Smooth muscle cell (in vitro differentiated cells): ENCODE data around the gene DNAI1. TPM values are rescaled to one million over a fixed set of nuclear protein-coding genes. Genes with fewer than 3 reads are reported as not detected.

ENCODE experiments used
- DNase-seq: peaks from one replicate; lab custom pipeline; 2025; ENCODE audit not compliant: unreplicated experiment; lab: John Stamatoyannopoulos, UW
- H2AFZ ChIP-seq: fragments of 200-600 bp; sonication (generic); 2 replicates; pipeline ENCODE4 v1.6.0; 2016; ENCODE audit warnings: antibody characterized with exemption, low read depth, mild to moderate bottlenecking
- H3F3A ChIP-seq: fragments of 200-600 bp; sonication (generic); 2 replicates; pipeline ENCODE4 v1.6.0; 2017; ENCODE audit warnings: antibody characterized with exemption, low read depth
- H3K27ac ChIP-seq: fragments of 200-600 bp; sonication (generic); 2 replicates; pipeline ENCODE4 v1.5.1; 2016; ENCODE audit warnings: low read depth, mild to moderate bottlenecking
- H3K27me3 ChIP-seq: fragments of 200-600 bp; sonication (generic); 2 replicates; pipeline ENCODE4 v1.6.1; 2016; ENCODE audit warnings: low read depth, mild to moderate bottlenecking
- H3K36me3 ChIP-seq: fragments of 200-600 bp; sonication (generic); 2 replicates; pipeline ENCODE4 v1.5.1; 2016; ENCODE audit warnings: low read depth
- H3K4me1 ChIP-seq: fragments of 200-600 bp; sonication (generic); 2 replicates; pipeline ENCODE4 v1.5.1; 2016; ENCODE audit warnings: low read depth
- H3K4me2 ChIP-seq: fragments of 200-600 bp; sonication (generic); 2 replicates; pipeline ENCODE4 v1.6.0; 2016; ENCODE audit warnings: mild to moderate bottlenecking
- H3K4me3 ChIP-seq: fragments of 200-600 bp; sonication (generic); 2 replicates; pipeline ENCODE4 v1.5.1; 2016; ENCODE audit warnings: mild to moderate bottlenecking
- H3K79me2 ChIP-seq: fragments of 200-600 bp; sonication (generic); 2 replicates; pipeline ENCODE4 v1.6.0; 2016; ENCODE audit warnings: low read depth, mild to moderate bottlenecking
- H3K9ac ChIP-seq: fragments of 200-600 bp; sonication (generic); 2 replicates; pipeline ENCODE4 v1.6.0; 2016; ENCODE audit warnings: low read depth
- H3K9me3 ChIP-seq: fragments of 200-600 bp; sonication (generic); replicated peaks from 2 replicates; pipeline ENCODE4 v1.5.1; 2016; ENCODE audit warnings: low read depth
- H4K20me1 ChIP-seq: fragments of 200-600 bp; sonication (generic); 2 replicates; pipeline ENCODE4 v1.6.0; 2016; ENCODE audit warnings: low read depth
- WGBS: methylation state at CpG from one replicate; pipeline ENCODE4 v1.1.7; 2016; ENCODE audit warnings: low lambda C conversion rate; 5-methylcytosine and 5-hydroxymethylcytosine counted together
- polyA plus RNA-seq: library from polyadenylated mRNA; unstranded; fragments of >200 nt; fragmentation: Nextera tagmentation; extraction: Ambion mirVana; gene quantifications from 2 replicates; pipeline ENCODE4 v1.2.1, GENCODE V29; 2016
- total RNA-seq: library from RNA; depleted of rRNA; stranded (reverse); fragments of >200 nt; gene quantifications from 2 replicates; pipeline ENCODE4 v1.2.3, GENCODE V29; 2014
- TF ChIP-seq, protein P1 (sequence below): fragments of 200-600 bp; sonication (generic); IDR thresholded peaks from 2 replicates; pipeline ENCODE4 v1.5.1; 2017; ENCODE audit warnings: borderline replicate concordance, mild to moderate bottlenecking, antibody characterized with exemption; ENCODE audit not compliant: insufficient read depth, poor library complexity, severe bottlenecking

DNAI1 gene
- total and polyA plus RNA-seq, 2 experiments from 2014 or later: 0.31 TPM; not detected in 1

DNA sequence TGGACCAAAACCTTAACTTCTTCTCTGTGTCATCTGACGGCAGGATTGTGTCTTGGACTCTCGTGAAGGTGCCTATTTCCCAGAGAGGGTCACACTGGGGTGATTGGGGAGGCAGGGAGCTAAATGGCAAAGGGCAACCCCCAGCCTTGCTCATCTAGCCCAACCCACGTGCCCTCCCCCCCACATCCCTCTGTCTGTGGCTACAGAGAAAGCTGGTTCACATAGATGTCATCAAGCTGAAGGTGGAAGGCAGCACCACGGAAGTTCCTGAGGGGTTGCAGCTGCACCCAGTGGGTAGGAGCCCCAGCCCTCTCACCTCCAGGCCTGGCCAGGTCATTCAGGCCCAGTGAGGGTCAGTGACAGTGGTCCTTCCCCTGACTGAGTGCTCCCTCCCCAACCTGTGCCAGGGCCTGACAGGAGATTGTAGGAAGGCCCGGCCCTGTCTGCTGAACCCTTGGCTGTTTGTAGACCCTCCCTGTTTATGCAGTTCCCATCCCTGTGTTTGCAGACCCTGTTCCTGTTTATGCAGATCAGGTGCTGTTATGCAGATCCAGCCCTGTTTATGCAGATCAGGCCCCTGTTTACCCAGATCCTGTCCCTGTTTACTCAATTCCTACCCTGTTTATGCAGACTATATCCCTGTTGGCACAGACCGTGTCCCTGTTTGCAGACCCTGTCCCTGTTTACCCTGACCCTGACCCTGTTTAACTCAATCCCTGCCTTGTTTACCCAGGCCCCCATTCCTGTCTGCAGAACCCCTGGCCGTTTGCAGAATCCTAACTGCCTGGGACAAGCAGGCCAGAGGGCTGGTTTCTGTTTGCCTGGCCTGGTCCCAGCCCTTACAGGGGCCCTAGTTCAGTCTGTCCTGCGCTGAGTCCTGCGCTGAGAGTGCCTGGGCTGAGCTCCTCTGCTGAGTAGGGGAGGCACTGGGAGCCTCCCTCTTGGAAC is 53.8 kb downstream of the DNAI1 start:
- Histone ChIP-seq H3K9me3 (no peaks in the 10 kb centered on the region), H2AFZ (no peak overlapping the region), H4K20me1 (no peaks in the 10 kb centered on the region), H3K9ac (no peak overlapping the region), H3K4me2 (no peak overlapping the region), H3K36me3 (no peaks in the 10 kb centered on the region), H3K79me2 (no peaks in the 10 kb centered on the region), H3F3A (no peaks in the 10 kb centered on the region), H3K4me3 (no peak overlapping the region), H3K27me3 (no peaks in the 10 kb centered on the region), H3K27ac (no peak overlapping the region), H3K4me1 (peaks cover 16% of the 10 kb centered on the region)
- 56% methylated on average over 9 of the region's 9 CpGs for WGBS
- TF ChIP-seq, protein P1, sequence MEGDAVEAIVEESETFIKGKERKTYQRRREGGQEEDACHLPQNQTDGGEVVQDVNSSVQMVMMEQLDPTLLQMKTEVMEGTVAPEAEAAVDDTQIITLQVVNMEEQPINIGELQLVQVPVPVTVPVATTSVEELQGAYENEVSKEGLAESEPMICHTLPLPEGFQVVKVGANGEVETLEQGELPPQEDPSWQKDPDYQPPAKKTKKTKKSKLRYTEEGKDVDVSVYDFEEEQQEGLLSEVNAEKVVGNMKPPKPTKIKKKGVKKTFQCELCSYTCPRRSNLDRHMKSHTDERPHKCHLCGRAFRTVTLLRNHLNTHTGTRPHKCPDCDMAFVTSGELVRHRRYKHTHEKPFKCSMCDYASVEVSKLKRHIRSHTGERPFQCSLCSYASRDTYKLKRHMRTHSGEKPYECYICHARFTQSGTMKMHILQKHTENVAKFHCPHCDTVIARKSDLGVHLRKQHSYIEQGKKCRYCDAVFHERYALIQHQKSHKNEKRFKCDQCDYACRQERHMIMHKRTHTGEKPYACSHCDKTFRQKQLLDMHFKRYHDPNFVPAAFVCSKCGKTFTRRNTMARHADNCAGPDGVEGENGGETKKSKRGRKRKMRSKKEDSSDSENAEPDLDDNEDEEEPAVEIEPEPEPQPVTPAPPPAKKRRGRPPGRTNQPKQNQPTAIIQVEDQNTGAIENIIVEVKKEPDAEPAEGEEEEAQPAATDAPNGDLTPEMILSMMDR: no peak
- DNase-seq: no peak

- peaks cover 16% of the 10 kb centered on the region for H3K4me1 ChIP-seq
- no peak overlapping the region for H3K4me2 ChIP-seq
- no peaks in the 10 kb centered on the region for H3K79me2 ChIP-seq
- no peaks in the 10 kb centered on the region for H4K20me1 ChIP-seq
- TF ChIP-seq, protein P1: no peak
- 29% methylated on average over 2 of the region's 2 CpGs for WGBS
- H3K9ac ChIP-seq: no peak overlapping the region
- H3K9me3 ChIP-seq: no peaks in the 10 kb centered on the region
- H3K4me3 ChIP-seq: no peak overlapping the region
- H3K27me3 ChIP-seq: no peaks in the 10 kb centered on the region
- no peak overlapping the region for H3K27ac ChIP-seq
- no peaks in the 10 kb centered on the region for H3K36me3 ChIP-seq
- no peaks in the 10 kb centered on the region for H3F3A ChIP-seq
- DNase-seq: no peak
- H2AFZ ChIP-seq: no peak overlapping the region
Measured at GRCh38 chr9:34513567-34514214, 55.1 kb downstream of the DNAI1 start.

GRCh38 chr9:34514401-34514800 is 55.8 kb downstream of the DNAI1 start:
- TF ChIP-seq, protein P1: no peak
- no peaks in the 10 kb centered on the region for H3K9me3 ChIP-seq

More at GRCh38 chr9:34514401-34514800, 55.8 kb downstream of the DNAI1 start:
- Histone ChIP-seq H3K27ac (no peak overlapping the region), H3K36me3 (no peaks in the 10 kb centered on the region), H3K79me2 (no peaks in the 10 kb centered on the region), H3K27me3 (no peaks in the 10 kb centered on the region), H3K4me1 (peaks cover 16% of the 10 kb centered on the region), H4K20me1 (no peaks in the 10 kb centered on the region), H3K9ac (no peak overlapping the region), H3K4me2 (no peak overlapping the region), H3K4me3 (no peak overlapping the region), H2AFZ (no peak overlapping the region), H3F3A (no peaks in the 10 kb centered on the region)
- WGBS: 95% methylated on average over 8 of the region's 8 CpGs
- DNase-seq: no peak
